Lower leg skin (tissue), 3 donors: ENCODE measurements around the gene HOXB2.

Source experiments
- CTCF ChIP-seq, 3 donors: fragments of 450-650 bp; IDR thresholded peaks; one replicate each; pipeline ENCODE4 v1.5.1; 2016; ENCODE audit warnings: antibody characterized with exemption in 3 of 3, mild to moderate bottlenecking in 3 of 3, moderate library complexity in 2 of 3
- POLR2A ChIP-seq, 2 donors: fragments of 450-650 bp; IDR thresholded peaks; one replicate each; pipeline ENCODE4 v1.6.1; 2016 to 2017; ENCODE audit warnings: antibody characterized with exemption in 2 of 2, mild to moderate bottlenecking in 1 of 2, moderate library complexity in 1 of 2

GRCh38 chr17:48592577-48592976 lies 47.7 kb upstream of the HOXB2 start:
- no peak for TF ChIP-seq CTCF (IDR thresholded peaks at IDR 0.05)
- no peak for TF ChIP-seq POLR2A (IDR thresholded peaks at IDR 0.05)
